ENCODE data around the gene TET2. TPM values are rescaled to one million over a fixed set of nuclear protein-coding genes. Genes with fewer than 3 reads are reported as not detected.

The TET2 gene
- polyA plus RNA-seq, 3 donors: 22.6 to 47.1 (median 42.5) TPM

DNA sequence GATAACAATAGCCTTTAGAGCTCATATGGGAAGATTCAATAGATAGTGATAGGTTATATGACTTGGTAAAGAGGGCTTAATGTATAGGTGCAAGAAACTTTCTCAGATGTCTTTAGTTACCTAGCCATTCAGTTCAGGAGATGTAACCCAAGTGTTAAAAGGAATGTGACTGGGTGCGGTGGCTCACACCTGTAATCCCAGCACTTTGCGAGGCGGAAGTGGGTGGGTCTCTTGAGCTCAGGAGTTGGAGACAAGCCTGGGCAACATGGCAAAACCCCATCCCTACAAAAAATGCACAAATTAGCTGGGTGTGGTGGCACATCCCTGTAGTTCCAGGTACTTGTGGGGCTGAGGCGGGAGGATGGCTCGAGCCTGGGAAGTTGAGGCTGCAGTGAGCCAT is 7.9 kb downstream of the TET2 start:
- Histone ChIP-seq H3K4me2 (replicated peaks; ENCODE audit: extremely low read depth, low read length, poor library complexity, severe bottlenecking) (peak overlapping the region; percentile 40), H4K20me1 (ENCODE audit: insufficient read depth, low read length) (peaks cover 100% of the 10 kb centered on the region), H3K27me3 (ENCODE audit: control insufficient read depth in 2 of 2, insufficient read depth in 2 of 2, low read length in 2 of 2) (no peaks in the 10 kb centered on the region), H3K4me3 (replicated peaks in 1 of 3; ENCODE audit: low read depth in 2 of 3, low read length in 3 of 3) (no peak overlapping the region), H3K9me3 (replicated peaks in 1 of 2; ENCODE audit: control insufficient read depth in 1 of 2, insufficient read depth in 1 of 2, low read length in 2 of 2) (no peaks in the 10 kb centered on the region), H3K79me2 (ENCODE audit: insufficient read depth, low read length) (peaks cover 100% of the 10 kb centered on the region), H2AFZ (ENCODE audit: insufficient read depth, low read depth, low read length, poor library complexity, severe bottlenecking) (no peak overlapping the region), H3K9ac (ENCODE audit: insufficient read depth, low read length, poor library complexity, severe bottlenecking) (no peak overlapping the region), H3K27ac (ENCODE audit: low read depth in 1 of 2, low read length in 2 of 2) (peak overlapping the region in 1 of 2 donors; percentile 27), H3K36me3 (replicated peaks in 1 of 2; ENCODE audit: control insufficient read depth in 1 of 2, insufficient read depth in 2 of 2, low read length in 2 of 2) (peaks cover 0 to 4% of the 10 kb centered on the region in 2 donors), H3K4me1 (ENCODE audit: control insufficient read depth in 1 of 2, insufficient read depth in 2 of 2, low read length in 2 of 2) (peaks cover 58 to 84% of the 10 kb centered on the region in 2 donors)
- DNase-seq: no peak
- no peaks in the 10 kb centered on the region for H3K27me3 Mint-ChIP-seq (ENCODE audit: low read depth in 3 of 3)
- TF ChIP-seq, protein P1, sequence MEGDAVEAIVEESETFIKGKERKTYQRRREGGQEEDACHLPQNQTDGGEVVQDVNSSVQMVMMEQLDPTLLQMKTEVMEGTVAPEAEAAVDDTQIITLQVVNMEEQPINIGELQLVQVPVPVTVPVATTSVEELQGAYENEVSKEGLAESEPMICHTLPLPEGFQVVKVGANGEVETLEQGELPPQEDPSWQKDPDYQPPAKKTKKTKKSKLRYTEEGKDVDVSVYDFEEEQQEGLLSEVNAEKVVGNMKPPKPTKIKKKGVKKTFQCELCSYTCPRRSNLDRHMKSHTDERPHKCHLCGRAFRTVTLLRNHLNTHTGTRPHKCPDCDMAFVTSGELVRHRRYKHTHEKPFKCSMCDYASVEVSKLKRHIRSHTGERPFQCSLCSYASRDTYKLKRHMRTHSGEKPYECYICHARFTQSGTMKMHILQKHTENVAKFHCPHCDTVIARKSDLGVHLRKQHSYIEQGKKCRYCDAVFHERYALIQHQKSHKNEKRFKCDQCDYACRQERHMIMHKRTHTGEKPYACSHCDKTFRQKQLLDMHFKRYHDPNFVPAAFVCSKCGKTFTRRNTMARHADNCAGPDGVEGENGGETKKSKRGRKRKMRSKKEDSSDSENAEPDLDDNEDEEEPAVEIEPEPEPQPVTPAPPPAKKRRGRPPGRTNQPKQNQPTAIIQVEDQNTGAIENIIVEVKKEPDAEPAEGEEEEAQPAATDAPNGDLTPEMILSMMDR (IDR thresholded peaks at IDR 0.05): no peak
- H3K9me3 Mint-ChIP-seq: no peaks in the 10 kb centered on the region
- H3K4me3 Mint-ChIP-seq: no peak overlapping the region
- H3K36me3 Mint-ChIP-seq: peaks cover 12 to 17% of the 10 kb centered on the region in 2 donors
- peaks cover 66% of the 10 kb centered on the region for H3K4me1 Mint-ChIP-seq
- intact Hi-C loops (cut with micrococcal nuclease): no loop called here
- whole genome bisulfite sequencing (ENCODE audit: insufficient coverage): 90% methylated on average over 2 of the region's 5 CpGs
- peak overlapping the region in 5 of 7 donors; percentile 20 to 57 (median 41) for H3K27ac Mint-ChIP-seq

- H3K36me3 ChIP-seq (replicated peaks in 1 of 2; ENCODE audit: control insufficient read depth in 1 of 2, insufficient read depth in 2 of 2, low read length in 2 of 2): peaks cover 0 to 4% of the 10 kb centered on the region in 2 donors
- H3K27me3 ChIP-seq (ENCODE audit: control insufficient read depth in 2 of 2, insufficient read depth in 2 of 2, low read length in 2 of 2): no peaks in the 10 kb centered on the region
- intact Hi-C loops (cut with micrococcal nuclease): no loop called here
- H3K79me2 ChIP-seq (ENCODE audit: insufficient read depth, low read length): peaks cover 100% of the 10 kb centered on the region
- TF ChIP-seq, protein P1 (IDR thresholded peaks at IDR 0.05): no peak
- Mint-ChIP-seq H3K4me3 (no peak overlapping the region), H3K4me1 (peaks cover 62% of the 10 kb centered on the region), H3K27ac (peak overlapping the region in 3 of 7 donors; percentile 22 to 43 (median 35)), H3K36me3 (peaks cover 15 to 20% of the 10 kb centered on the region in 2 donors), H3K9me3 (no peaks in the 10 kb centered on the region), H3K27me3 (ENCODE audit: low read depth in 3 of 3) (no peaks in the 10 kb centered on the region)
- H3K27ac ChIP-seq (ENCODE audit: low read depth in 1 of 2, low read length in 2 of 2): peak overlapping the region in 1 of 2 donors; percentile 27
- no peak overlapping the region for H3K4me3 ChIP-seq (replicated peaks in 1 of 3; ENCODE audit: low read depth in 2 of 3, low read length in 3 of 3)
- H2AFZ ChIP-seq (ENCODE audit: insufficient read depth, low read depth, low read length, poor library complexity, severe bottlenecking): no peak overlapping the region
- peak overlapping the region; percentile 14 for H3K4me2 ChIP-seq (replicated peaks; ENCODE audit: extremely low read depth, low read length, poor library complexity, severe bottlenecking)
- H4K20me1 ChIP-seq (ENCODE audit: insufficient read depth, low read length): peaks cover 100% of the 10 kb centered on the region
- WGBS (ENCODE audit: insufficient coverage): no CpG with 5 or more reads among the region's 1 CpG
- peaks cover 49 to 76% of the 10 kb centered on the region in 2 donors for H3K4me1 ChIP-seq (ENCODE audit: control insufficient read depth in 1 of 2, insufficient read depth in 2 of 2, low read length in 2 of 2)
- H3K9ac ChIP-seq (ENCODE audit: insufficient read depth, low read length, poor library complexity, severe bottlenecking): no peak overlapping the region
- H3K9me3 ChIP-seq (replicated peaks in 1 of 2; ENCODE audit: control insufficient read depth in 1 of 2, insufficient read depth in 1 of 2, low read length in 2 of 2): no peaks in the 10 kb centered on the region
- no peak for DNase-seq
Observed at GRCh38 chr4:105155426-105155825, 8.8 kb downstream of the TET2 start.

All from CD14-positive monocyte (primary cell).